ENCODE measurements around the gene ZNF407.

DNA sequence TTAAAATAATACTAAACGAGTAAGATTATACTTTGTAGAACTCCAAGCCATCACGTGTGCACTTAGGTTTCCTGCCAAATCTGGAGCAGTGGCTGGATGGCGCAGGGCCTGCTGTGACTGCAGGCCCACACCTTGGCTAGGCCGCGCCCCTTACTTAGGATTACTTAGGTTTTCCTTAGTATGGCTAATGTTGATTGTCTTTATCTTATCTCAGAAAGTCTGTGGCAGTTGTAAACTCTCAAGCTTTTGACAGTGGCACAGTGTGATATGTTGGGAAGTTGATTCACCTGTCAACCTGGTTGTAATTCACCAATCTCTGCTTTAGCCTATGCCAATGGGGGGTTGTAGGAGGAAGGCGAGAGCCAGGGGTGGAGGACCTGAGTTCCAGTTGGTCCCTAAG lies 208.4 kb downstream of the ZNF407 start:
- no peak for TF ChIP-seq CTCF (IDR thresholded peaks at IDR 0.05; ENCODE audit: low read depth, low read length, poor library complexity, severe bottlenecking)
- TF ChIP-seq EZH2phosphoT487 (IDR thresholded peaks at IDR 0.05; ENCODE audit: borderline replicate concordance, low read length): no peak
